Activated T-cell treated with anti-CD3 and anti-CD28 coated beads for 1 hour (primary cell): ENCODE results near the gene SPOCK3.
A peak's percentile ranks its signal among the peaks of the same experiment; 100 is the strongest.
"Not testable (repeated sequence)": the region's sequence is repeated elsewhere in the genome, so short reads cannot be mapped to it uniquely, and the experiment has no call there.

Experiments used
- DNase-seq: peaks from one replicate; pipeline ENCODE4 v3.0.0-alpha.2; 2020; ENCODE audit warnings: low read depth

Gene SPOCK3

GRCh38 chr4:167035390-167035789 lies 198.9 kb downstream of the SPOCK3 start:
- DNase-seq = no peak

GRCh38 chr4:167034983-167035382 lies 199.3 kb downstream of the SPOCK3 start:
- no peak for DNase-seq

GRCh38 chr4:167032871-167033270 lies 201.4 kb downstream of the SPOCK3 start:
- no peak for DNase-seq

GRCh38 chr4:167031534-167032156 lies 202.6 kb downstream of the SPOCK3 start:
- no peak for DNase-seq

GRCh38 chr4:167028976-167029375 lies 205.3 kb downstream of the SPOCK3 start:
- no peak for DNase-seq

- no peak for DNase-seq
Observed at GRCh38 chr4:167025670-167026069, 208.6 kb downstream of the SPOCK3 start.

GRCh38 chr4:167023364-167023925 lies 210.8 kb downstream of the SPOCK3 start:
- DNase-seq = no peak

- DNase-seq = peak; percentile 47
Observed at GRCh38 chr4:167021545-167022155, 212.6 kb downstream of the SPOCK3 start.

DNA sequence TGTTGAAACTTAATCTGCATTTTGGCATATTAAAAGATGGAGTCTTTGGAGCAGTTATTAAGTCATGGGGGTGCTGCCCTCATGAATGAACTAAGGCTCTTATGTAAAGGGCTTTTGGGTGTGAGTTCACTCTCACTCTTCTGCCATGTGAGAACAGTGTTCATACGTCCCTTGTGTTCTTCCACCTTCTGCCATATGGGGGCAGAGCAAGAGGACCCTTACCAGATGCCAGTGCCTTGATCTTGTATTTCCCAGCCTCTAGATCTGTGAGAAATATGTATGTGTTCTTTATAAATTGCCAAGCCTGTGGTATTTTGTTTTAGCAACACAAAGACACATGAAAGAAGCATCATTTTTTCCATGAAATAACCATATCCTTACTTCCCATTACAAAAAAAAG lies 213.9 kb downstream of the SPOCK3 start:
- DNase-seq = no peak

DNA sequence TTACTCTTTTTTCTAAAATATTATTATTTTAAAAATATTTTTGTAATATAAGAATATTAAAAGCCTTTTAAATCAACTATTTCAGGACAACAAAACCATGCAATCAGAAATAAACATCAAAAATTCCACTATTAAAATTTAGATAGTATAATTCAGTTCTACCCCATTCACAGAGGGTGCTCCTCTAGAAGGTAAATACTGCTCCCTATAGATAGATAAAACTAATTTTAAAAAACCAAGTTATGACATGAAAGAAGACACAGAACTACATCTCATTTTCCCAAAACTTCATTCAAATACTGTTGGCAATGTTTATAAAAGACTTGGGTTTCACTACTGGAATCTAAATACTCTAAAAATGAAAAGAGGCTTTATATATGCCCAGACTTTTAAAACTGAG lies 219.3 kb downstream of the SPOCK3 start:
- DNase-seq = no peak

- DNase-seq = no peak
Observed at GRCh38 chr4:167003326-167003725, 231.0 kb downstream of the SPOCK3 start.

DNA sequence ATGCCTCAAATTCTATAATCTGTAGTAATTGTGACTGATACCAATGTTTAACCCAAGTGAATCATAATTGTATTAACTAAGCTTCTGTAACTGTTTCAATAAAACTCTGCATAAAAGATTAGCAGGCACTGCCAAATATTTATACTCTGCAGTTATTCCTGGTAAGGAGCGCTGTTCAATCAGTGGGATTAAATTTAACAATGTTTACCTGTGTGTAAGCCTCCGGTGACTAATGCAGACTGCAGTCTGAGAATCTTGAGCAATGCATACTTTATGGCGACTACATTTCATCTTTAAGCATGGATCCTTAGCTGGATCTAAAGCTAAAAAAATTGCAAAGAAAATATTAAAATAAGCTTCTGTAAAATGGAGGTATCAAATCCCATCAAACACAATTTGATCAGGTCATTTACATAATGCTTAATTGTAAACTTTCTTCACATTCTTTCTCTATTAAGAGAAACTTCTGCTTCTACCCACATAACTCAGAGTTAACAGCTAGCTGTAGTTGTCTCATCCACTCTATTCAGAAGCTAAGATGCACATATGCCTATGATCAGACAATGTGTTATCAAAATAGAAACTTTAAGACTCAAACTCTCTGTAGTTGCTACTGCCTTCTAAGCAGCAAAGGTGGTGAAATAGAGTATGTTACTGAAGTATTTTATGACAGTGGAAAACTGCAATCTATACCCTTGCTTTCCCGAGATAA lies 234.0 kb downstream of the SPOCK3 start:
- DNase-seq = no peak

DNA sequence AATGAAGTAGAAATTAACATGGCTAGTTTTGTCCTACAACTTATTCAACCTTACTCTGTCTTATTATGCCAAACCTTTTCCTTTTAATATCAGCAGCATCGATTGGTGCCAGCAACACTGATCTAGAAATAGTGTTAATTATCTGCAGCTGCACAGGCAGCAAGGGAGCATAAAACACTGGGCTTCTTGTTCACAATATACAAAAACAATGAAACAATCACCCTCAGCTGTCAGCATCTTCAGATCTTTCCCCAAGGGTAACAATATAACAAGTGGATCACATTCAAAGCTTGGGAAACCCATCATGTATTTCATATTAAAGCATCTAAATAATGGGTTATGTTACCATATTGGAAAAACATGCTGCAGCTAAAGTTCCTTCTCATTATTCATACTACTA lies 238.1 kb downstream of the SPOCK3 start:
- DNase-seq = no peak

- DNase-seq = no peak
Observed at GRCh38 chr4:166994686-166995085, 239.6 kb downstream of the SPOCK3 start.

- no peak for DNase-seq
Observed at GRCh38 chr4:166991006-166991561, 243.2 kb downstream of the SPOCK3 start.

DNA sequence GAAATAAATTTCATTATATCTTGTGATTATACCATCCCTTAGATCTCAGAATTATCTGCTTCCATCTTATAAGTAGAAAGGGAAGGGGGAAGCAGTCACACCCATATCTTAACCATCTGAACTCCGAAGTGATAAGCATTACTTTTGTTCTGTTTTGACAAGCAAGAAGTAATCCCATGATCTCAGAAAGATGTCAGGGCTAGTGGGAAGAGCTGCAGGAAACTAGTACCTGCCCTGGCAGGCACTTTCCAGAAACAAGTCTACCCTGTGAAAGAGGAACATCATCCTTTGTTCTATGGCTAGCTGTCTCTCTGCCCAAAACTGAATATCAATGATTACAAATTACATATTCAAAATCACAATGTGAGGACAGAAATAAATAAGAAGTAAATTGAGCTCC lies 244.4 kb downstream of the SPOCK3 start:
- no peak for DNase-seq

DNA sequence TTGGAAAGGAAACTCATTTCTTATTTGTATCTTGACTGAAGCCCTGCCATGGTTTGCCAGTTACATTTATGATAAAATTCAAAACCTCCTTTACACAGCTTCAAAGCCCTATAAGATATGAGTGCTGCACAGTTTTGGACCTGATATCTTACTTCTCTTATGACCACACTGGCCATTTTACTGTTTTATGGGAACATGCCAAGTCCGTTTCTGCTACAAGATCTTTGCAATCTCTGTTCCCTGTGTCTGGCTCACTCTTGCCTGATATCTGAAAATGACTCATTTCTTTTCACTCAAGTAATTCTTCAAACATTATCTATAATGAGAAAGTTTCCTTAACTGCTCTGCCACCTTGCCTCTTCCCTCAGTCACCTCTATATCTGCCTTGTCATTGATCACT lies 247.3 kb downstream of the SPOCK3 start:
- DNase-seq = no peak

DNA sequence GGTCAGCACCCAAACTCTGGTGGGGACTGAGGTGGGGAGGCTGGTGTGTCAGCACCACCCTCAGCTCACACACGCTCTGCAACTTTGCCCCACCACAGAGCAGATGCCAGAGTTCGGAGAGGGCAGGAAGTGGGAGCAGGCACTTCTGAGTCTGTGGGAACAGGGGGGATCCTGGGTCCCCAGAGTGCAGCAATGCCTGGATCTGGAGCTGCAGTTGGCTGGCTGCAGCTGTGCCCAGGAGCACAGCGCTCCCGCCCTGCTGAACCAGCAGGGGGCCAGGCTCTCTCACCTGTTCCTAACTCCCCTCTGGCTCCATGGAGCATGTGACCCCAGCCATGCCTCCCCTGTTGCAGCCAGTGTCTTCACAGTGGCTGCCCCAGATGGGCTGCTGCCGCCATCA lies 252.4 kb downstream of the SPOCK3 start:
- no peak for DNase-seq

DNA sequence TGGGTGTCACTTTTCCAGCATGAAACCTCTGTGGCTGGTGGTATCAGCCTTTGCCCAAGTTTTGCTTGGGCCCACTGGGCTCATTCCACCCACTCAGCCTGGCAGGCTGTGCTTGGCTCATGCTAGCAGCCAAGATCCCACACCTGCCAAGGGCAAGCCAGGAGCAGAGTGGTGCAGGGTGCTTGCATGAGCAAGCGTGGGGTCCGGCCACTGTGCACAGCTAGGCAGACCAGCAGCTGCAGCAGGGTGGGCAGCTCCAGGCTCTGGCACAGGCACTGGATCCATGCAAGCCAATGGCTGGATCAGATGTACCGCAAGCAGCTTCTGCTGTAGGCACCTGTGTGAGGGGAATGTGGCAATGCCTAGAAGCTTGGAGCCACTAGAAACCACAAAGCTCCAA lies 253.9 kb downstream of the SPOCK3 start:
- DNase-seq = no peak

DNA sequence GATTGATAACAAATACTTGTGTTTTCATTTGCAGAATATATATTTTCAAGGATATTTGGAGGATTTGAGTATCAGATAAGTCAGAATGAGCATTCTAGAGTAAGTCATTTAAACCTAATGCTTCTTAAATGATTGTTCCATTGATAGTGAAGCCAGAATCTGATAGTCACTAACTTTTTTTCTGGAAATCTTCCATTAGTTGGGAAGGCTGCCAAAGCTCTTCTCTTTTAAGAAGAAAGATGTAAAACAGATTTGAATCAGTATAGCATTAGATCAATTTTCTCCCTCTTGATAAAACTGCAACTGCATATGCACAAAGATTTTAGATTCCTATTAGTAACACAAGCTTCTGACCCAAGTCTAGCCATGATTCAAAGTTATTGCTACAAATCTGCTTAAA lies 256.7 kb downstream of the SPOCK3 start:
- no peak for DNase-seq

DNA sequence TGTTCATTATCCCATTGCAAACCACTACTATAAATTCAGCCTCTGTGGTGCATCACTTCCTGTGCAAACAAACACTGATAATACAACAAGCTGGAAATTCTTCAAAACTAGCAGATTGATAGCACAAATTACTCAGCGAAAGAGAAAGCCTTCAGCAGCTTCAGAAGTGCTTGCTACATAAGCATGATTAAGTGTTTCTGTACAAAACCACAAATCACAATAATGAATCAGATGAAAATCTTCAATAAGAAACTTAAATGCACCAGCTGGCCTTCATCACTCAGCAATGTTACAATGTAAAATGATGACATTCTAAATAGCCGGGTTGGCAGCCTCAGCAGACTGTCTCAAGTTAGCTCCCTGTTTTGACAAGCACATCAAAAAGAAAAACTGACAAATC lies 262.2 kb downstream of the SPOCK3 start:
- DNase-seq = no peak

- not testable (repeated sequence) for DNase-seq
Observed at GRCh38 chr4:166968219-166968618, 266.1 kb downstream of the SPOCK3 start.

DNA sequence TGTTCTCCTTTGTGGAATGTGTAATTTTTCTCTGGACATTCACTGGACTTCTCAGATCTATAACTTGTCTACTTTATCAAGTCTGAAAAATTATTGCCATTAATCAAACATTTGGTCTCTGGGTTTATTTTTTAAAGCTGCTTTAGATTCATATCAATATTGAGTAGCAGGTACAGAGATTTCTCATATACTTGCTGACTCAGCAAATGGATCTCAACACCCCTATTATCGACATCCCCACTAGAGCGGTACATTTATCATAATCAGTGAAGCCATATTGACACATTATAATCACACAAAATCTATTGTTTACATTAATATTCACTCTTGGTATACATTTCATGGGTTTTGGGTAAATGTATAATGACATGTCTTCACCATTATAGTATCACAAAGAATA lies 268.7 kb downstream of the SPOCK3 start:
- DNase-seq = no peak
